H1 (cell line): ENCODE results near the gene TCF4.

Source experiments
- CTCF ChIP-seq, 3 experiments: IDR thresholded peaks; 1 replicate in 2 of 3; 2 replicates in 1 of 3; pipeline versions ENCODE4 v1.5.1 to v1.6.1; 2011; ENCODE audit warnings: low read length in 3 of 3, mild to moderate bottlenecking in 3 of 3, inconsistent platforms in 2 of 3, low read depth in 1 of 3, moderate library complexity in 1 of 3; ENCODE audit not compliant: insufficient read depth in 1 of 3; ENCODE audit errors: control extremely low read depth in 1 of 3
- EP300 ChIP-seq, 2 experiments: IDR thresholded peaks; 1 replicate in 1 of 2; 2 replicates in 1 of 2; pipeline ENCODE4 v1.6.1; 2011 to 2012; ENCODE audit warnings: low read depth in 2 of 2, low read length in 2 of 2, mild to moderate bottlenecking in 2 of 2, borderline replicate concordance in 1 of 2, inconsistent platforms in 1 of 2, moderate library complexity in 1 of 2
- GABPA ChIP-seq: IDR thresholded peaks from 2 replicates; pipeline ENCODE4 v1.6.1; 2011; ENCODE audit warnings: mild to moderate bottlenecking, low read length, moderate library complexity, borderline replicate concordance; ENCODE audit not compliant: insufficient read depth
- POLR2A ChIP-seq, 2 experiments: IDR thresholded peaks; 1 replicate in 1 of 2; 2 replicates in 1 of 2; pipeline ENCODE4 v1.6.1; 2011; ENCODE audit warnings: low read depth in 2 of 2, low read length in 2 of 2, mild to moderate bottlenecking in 2 of 2; ENCODE audit errors: control extremely low read depth in 1 of 2
- POLR2AphosphoS5 ChIP-seq: IDR thresholded peaks from 2 replicates; pipeline ENCODE4 v1.6.1; 2011; ENCODE audit warnings: low read depth, low read length
- SP1 ChIP-seq: IDR thresholded peaks from 2 replicates; pipeline ENCODE4 v1.6.1; 2011; ENCODE audit warnings: low read depth, low read length
- YY1 ChIP-seq: IDR thresholded peaks from 2 replicates; pipeline ENCODE4 v1.6.1; 2011; ENCODE audit warnings: low read depth, mild to moderate bottlenecking, low read length

- TF ChIP-seq EP300 (IDR thresholded peaks at IDR 0.05; ENCODE audit: borderline replicate concordance in 1 of 2, low read depth in 2 of 2, low read length in 2 of 2) (no peak), GABPA (no peak), POLR2AphosphoS5 (no peak), POLR2A (IDR thresholded peaks at IDR 0.05; ENCODE audit: control extremely low read depth in 1 of 2, low read depth in 2 of 2, low read length in 2 of 2) (no peak), SP1 (no peak), CTCF (IDR thresholded peaks at IDR 0.05; ENCODE audit: control extremely low read depth in 1 of 3, insufficient read depth in 1 of 3, low read depth in 1 of 3, low read length in 3 of 3) (no peak), YY1 (no peak)
These were observed 70.9 kb downstream of the TCF4 start for GRCh38 chr18:55517055-55517454.
